HepG2 (cell line): ENCODE data around the gene SFMBT1. TPM values are rescaled to one million over a fixed set of nuclear protein-coding genes. Genes with fewer than 3 reads are reported as not detected.

Experiments used
- CCDC6 ChIP-seq: sonication (generic); formaldehyde crosslinking; IDR thresholded peaks from 2 replicates; pipeline ENCODE4 v1.8.1; 2022; ENCODE audit warnings: mild to moderate bottlenecking, missing genetic modification reagents, moderate library complexity
- HOXA7 ChIP-seq: sonication (generic); formaldehyde crosslinking; IDR thresholded peaks from 2 replicates; pipeline ENCODE4 v1.8.1; 2022; ENCODE audit warnings: mild to moderate bottlenecking, missing genetic modification reagents, moderate library complexity
- HOXA9 ChIP-seq: sonication (generic); formaldehyde crosslinking; IDR thresholded peaks from 2 replicates; pipeline ENCODE4 v1.8.1; 2022; ENCODE audit warnings: missing genetic modification reagents, mild to moderate bottlenecking, moderate library complexity, borderline replicate concordance
- IRX3 ChIP-seq: sonication (generic); formaldehyde crosslinking; IDR thresholded peaks from 2 replicates; pipeline ENCODE4 v1.8.1; 2023; ENCODE audit warnings: mild to moderate bottlenecking, low read depth, missing genetic modification reagents, borderline replicate concordance
- SRSF9 ChIP-seq: fragments of 200-400 bp; formaldehyde crosslinking; IDR thresholded peaks from 2 replicates; pipeline ENCODE4 v1.6.1; 2018; ENCODE audit warnings: borderline replicate concordance, mild to moderate bottlenecking, low read depth, low read length; ENCODE audit not compliant: insufficient read depth, poor library complexity, severe bottlenecking
- TARDBP ChIP-seq: sonication (generic); formaldehyde crosslinking; IDR thresholded peaks from 2 replicates; pipeline ENCODE4 v1.8.0; 2022; ENCODE audit warnings: mild to moderate bottlenecking, missing genetic modification reagents
- TSC22D2 ChIP-seq: sonication (generic); formaldehyde crosslinking; IDR thresholded peaks from 2 replicates; pipeline ENCODE4 v1.5.1; 2020; ENCODE audit warnings: missing genetic modification reagents, mild to moderate bottlenecking, borderline replicate concordance
- ZC3H4 ChIP-seq: sonication (generic); formaldehyde crosslinking; IDR thresholded peaks from 2 replicates; pipeline ENCODE4 v1.4.0; 2020; ENCODE audit warnings: missing genetic modification reagents, borderline replicate concordance
- ZFP90 ChIP-seq: sonication (generic); formaldehyde crosslinking; IDR thresholded peaks from 2 replicates; pipeline ENCODE4 v1.8.0; 2022; ENCODE audit warnings: missing genetic modification reagents, mild to moderate bottlenecking, inconsistent platforms, borderline replicate concordance
- polyA plus RNA-seq, 8 experiments: library from polyadenylated mRNA; depleted of rRNA in 3 of 8; stranded (reverse) in 7 of 8; unstranded in 1 of 8; fragments of >200 nt; fragmentation: Illumina TruSeq in 4 of 8; extraction: Trizol in 4 of 8; gene quantifications; 2 replicates each; pipeline versions ENCODE4 v1.2.1 to v1.2.3, GENCODE V29; 2011 to 2016; ENCODE audit warnings: low read depth in 4 of 8, missing spikeins in 1 of 8, mixed read lengths in 1 of 8; ENCODE audit not compliant: insufficient read depth in 1 of 8
- total RNA-seq, 5 experiments: library from RNA; depleted of rRNA; stranded (reverse); fragments of >200 nt; fragmentation: Illumina TruSeq; extraction: Trizol; gene quantifications; 2 replicates each; pipeline ENCODE4 v1.2.3, GENCODE V29; 2016; ENCODE audit warnings: low read depth in 1 of 5
- TF ChIP-seq, protein P1 (sequence below), 2 experiments: sonication (generic) in 1 of 2; formaldehyde crosslinking in 1 of 2; IDR thresholded peaks; 2 replicates each; pipeline versions ENCODE4 v1.6.1 to v1.9.0; 2014 to 2022; ENCODE audit warnings: antibody characterized with exemption in 1 of 2, borderline replicate concordance in 1 of 2, inconsistent platforms in 1 of 2, low read depth in 1 of 2, missing genetic modification reagents in 1 of 2
- TF ChIP-seq, protein P2 (sequence below): sonication (generic); formaldehyde crosslinking; IDR thresholded peaks from 2 replicates; pipeline ENCODE4 v1.5.0; 2020; ENCODE audit warnings: mild to moderate bottlenecking, missing genetic modification reagents
- TF ChIP-seq, protein P3 (sequence below): sonication (generic); formaldehyde crosslinking; IDR thresholded peaks from 2 replicates; pipeline ENCODE4 v1.4.0; 2020; ENCODE audit warnings: missing genetic modification reagents
- TF ChIP-seq, protein P4 (sequence below): conservative IDR thresholded peaks from 2 replicates; pipeline ENCODE4 v1.6.1; 2018; ENCODE audit warnings: missing genetic modification reagents

Gene SFMBT1
- total and polyA plus RNA-seq, 2 of the 13 experiments (the other 11 are each of a cell fraction or from before 2014, with no cell fraction given) = 3.8 to 12.8 TPM

DNA sequence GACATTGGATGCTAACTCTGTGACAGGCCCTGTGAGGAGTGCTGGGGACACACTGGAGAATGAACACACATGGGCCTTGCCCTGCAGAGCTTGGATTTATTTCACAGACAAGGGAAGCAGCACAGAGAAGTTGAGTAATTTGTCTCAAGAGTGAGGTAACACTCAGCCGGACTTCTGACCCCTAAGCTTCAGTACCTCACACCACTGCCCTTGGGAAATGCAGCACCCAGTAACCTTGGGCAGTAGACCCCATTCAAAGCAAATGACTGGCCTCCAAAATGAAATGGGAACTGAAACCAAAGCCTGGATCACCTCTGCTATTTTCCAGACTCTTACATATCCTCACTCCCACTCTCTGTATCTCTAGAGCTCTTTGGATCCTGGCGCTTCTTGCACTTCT lies 47.1 kb upstream of the SFMBT1 start (continued):
- TF ChIP-seq, protein P1, sequence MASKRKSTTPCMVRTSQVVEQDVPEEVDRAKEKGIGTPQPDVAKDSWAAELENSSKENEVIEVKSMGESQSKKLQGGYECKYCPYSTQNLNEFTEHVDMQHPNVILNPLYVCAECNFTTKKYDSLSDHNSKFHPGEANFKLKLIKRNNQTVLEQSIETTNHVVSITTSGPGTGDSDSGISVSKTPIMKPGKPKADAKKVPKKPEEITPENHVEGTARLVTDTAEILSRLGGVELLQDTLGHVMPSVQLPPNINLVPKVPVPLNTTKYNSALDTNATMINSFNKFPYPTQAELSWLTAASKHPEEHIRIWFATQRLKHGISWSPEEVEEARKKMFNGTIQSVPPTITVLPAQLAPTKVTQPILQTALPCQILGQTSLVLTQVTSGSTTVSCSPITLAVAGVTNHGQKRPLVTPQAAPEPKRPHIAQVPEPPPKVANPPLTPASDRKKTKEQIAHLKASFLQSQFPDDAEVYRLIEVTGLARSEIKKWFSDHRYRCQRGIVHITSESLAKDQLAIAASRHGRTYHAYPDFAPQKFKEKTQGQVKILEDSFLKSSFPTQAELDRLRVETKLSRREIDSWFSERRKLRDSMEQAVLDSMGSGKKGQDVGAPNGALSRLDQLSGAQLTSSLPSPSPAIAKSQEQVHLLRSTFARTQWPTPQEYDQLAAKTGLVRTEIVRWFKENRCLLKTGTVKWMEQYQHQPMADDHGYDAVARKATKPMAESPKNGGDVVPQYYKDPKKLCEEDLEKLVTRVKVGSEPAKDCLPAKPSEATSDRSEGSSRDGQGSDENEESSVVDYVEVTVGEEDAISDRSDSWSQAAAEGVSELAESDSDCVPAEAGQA (IDR thresholded peaks at IDR 0.05; ENCODE audit: low read depth) = no peak
- TF ChIP-seq, protein P1 (CRISPR knock-in tag; IDR thresholded peaks at IDR 0.05; ENCODE audit: borderline replicate concordance) = no peak
- TF ChIP-seq, protein P2, sequence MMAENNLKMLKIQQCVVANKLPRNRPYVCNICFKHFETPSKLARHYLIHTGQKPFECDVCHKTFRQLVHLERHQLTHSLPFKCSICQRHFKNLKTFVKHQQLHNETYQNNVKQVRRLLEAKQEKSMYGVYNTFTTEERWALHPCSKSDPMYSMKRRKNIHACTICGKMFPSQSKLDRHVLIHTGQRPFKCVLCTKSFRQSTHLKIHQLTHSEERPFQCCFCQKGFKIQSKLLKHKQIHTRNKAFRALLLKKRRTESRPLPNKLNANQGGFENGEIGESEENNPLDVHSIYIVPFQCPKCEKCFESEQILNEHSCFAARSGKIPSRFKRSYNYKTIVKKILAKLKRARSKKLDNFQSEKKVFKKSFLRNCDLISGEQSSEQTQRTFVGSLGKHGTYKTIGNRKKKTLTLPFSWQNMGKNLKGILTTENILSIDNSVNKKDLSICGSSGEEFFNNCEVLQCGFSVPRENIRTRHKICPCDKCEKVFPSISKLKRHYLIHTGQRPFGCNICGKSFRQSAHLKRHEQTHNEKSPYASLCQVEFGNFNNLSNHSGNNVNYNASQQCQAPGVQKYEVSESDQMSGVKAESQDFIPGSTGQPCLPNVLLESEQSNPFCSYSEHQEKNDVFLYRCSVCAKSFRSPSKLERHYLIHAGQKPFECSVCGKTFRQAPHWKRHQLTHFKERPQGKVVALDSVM = no peak
- TF ChIP-seq TSC22D2 (CRISPR knock-in tag) = no peak
- TF ChIP-seq, protein P3, sequence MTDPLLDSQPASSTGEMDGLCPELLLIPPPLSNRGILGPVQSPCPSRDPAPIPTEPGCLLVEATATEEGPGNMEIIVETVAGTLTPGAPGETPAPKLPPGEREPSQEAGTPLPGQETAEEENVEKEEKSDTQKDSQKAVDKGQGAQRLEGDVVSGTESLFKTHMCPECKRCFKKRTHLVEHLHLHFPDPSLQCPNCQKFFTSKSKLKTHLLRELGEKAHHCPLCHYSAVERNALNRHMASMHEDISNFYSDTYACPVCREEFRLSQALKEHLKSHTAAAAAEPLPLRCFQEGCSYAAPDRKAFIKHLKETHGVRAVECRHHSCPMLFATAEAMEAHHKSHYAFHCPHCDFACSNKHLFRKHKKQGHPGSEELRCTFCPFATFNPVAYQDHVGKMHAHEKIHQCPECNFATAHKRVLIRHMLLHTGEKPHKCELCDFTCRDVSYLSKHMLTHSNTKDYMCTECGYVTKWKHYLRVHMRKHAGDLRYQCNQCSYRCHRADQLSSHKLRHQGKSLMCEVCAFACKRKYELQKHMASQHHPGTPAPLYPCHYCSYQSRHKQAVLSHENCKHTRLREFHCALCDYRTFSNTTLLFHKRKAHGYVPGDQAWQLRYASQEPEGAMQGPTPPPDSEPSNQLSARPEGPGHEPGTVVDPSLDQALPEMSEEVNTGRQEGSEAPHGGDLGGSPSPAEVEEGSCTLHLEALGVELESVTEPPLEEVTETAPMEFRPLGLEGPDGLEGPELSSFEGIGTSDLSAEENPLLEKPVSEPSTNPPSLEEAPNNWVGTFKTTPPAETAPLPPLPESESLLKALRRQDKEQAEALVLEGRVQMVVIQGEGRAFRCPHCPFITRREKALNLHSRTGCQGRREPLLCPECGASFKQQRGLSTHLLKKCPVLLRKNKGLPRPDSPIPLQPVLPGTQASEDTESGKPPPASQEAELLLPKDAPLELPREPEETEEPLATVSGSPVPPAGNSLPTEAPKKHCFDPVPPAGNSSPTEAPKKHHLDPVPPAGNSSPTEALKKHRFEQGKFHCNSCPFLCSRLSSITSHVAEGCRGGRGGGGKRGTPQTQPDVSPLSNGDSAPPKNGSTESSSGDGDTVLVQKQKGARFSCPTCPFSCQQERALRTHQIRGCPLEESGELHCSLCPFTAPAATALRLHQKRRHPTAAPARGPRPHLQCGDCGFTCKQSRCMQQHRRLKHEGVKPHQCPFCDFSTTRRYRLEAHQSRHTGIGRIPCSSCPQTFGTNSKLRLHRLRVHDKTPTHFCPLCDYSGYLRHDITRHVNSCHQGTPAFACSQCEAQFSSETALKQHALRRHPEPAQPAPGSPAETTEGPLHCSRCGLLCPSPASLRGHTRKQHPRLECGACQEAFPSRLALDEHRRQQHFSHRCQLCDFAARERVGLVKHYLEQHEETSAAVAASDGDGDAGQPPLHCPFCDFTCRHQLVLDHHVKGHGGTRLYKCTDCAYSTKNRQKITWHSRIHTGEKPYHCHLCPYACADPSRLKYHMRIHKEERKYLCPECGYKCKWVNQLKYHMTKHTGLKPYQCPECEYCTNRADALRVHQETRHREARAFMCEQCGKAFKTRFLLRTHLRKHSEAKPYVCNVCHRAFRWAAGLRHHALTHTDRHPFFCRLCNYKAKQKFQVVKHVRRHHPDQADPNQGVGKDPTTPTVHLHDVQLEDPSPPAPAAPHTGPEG = no peak
- TF ChIP-seq IRX3 (CRISPR knock-in tag) = no peak
- TF ChIP-seq CCDC6 (CRISPR knock-in tag) = no peak
- no peak for TF ChIP-seq ZFP90 (CRISPR knock-in tag)
- TF ChIP-seq ZC3H4 (CRISPR knock-in tag) = no peak
- no peak for TF ChIP-seq HOXA7 (CRISPR knock-in tag)
- no peak for TF ChIP-seq HOXA9
- 0 out of 2 replicates have a peak, but pooled peaks have one; percentile 49 for TF ChIP-seq TARDBP (CRISPR knock-in tag)
- TF ChIP-seq, protein P4, sequence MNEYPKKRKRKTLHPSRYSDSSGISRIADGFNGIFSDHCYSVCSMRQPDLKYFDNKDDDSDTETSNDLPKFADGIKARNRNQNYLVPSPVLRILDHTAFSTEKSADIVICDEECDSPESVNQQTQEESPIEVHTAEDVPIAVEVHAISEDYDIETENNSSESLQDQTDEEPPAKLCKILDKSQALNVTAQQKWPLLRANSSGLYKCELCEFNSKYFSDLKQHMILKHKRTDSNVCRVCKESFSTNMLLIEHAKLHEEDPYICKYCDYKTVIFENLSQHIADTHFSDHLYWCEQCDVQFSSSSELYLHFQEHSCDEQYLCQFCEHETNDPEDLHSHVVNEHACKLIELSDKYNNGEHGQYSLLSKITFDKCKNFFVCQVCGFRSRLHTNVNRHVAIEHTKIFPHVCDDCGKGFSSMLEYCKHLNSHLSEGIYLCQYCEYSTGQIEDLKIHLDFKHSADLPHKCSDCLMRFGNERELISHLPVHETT (CRISPR knock-in tag) = no peak
- TF ChIP-seq SRSF9 = no peak
